ENCODE data around the gene ITGA8. TPM values are rescaled to one million over a fixed set of nuclear protein-coding genes. Genes with fewer than 3 reads are reported as not detected.

The ITGA8 gene
- polyA plus RNA-seq, 1 donor, result 6.6 TPM

Other genes with a start within 250 kb of the ITGA8 start
- gene MINDY3, start 140.6 kb upstream of the ITGA8 start, polyA plus RNA-seq (ENCODE audit: insufficient read length), result 28.9 TPM

All from hindlimb muscle (tissue), 1 donor.